Spleen (tissue), 7 donors: ENCODE results near the gene HADHB.

Source experiments
- POLR2A ChIP-seq, 3 donors: fragments of 450-650 bp; IDR thresholded peaks; one replicate each; pipeline ENCODE4 v1.5.1; 2017; ENCODE audit warnings: antibody characterized with exemption in 3 of 3, mild to moderate bottlenecking in 1 of 3
- POLR2AphosphoS5 ChIP-seq, 3 donors: sonication (generic); formaldehyde crosslinking; IDR thresholded peaks; one replicate each; pipeline ENCODE4 v1.5.1; 2017; ENCODE audit warnings: antibody characterized with exemption in 3 of 3
- TF ChIP-seq, protein P1 (sequence below), 11 experiments: fragments of 200-600 bp in 7 of 11; fragments of 450-650 bp in 4 of 11; sonication (generic) in 4 of 11; IDR thresholded peaks in 8 of 11; conservative IDR thresholded peaks in 3 of 11; 1 replicate in 7 of 11; 2 replicates in 4 of 11; pipeline versions ENCODE4 v1.4.0 to v1.8.0; 2016 to 2021; ENCODE audit warnings: antibody characterized with exemption in 11 of 11, inconsistent platforms in 4 of 11, mild to moderate bottlenecking in 1 of 11
- donor health status: DM: no; HTN: no; CAD: no; lungs with moderate emphysema.
- donor health status: DM: no; HTN: no; CAD: no.
- donor health status: DM: no; HTN: no; CAD: no.

GRCh38 chr2:26274058-26274613 lies 29.4 kb downstream of the HADHB start:
- TF ChIP-seq POLR2A (IDR thresholded peaks at IDR 0.05) (no peak), POLR2AphosphoS5 (IDR thresholded peaks at IDR 0.05) (peak in 1 of 3 donors; percentile 84)
- TF ChIP-seq, protein P1, sequence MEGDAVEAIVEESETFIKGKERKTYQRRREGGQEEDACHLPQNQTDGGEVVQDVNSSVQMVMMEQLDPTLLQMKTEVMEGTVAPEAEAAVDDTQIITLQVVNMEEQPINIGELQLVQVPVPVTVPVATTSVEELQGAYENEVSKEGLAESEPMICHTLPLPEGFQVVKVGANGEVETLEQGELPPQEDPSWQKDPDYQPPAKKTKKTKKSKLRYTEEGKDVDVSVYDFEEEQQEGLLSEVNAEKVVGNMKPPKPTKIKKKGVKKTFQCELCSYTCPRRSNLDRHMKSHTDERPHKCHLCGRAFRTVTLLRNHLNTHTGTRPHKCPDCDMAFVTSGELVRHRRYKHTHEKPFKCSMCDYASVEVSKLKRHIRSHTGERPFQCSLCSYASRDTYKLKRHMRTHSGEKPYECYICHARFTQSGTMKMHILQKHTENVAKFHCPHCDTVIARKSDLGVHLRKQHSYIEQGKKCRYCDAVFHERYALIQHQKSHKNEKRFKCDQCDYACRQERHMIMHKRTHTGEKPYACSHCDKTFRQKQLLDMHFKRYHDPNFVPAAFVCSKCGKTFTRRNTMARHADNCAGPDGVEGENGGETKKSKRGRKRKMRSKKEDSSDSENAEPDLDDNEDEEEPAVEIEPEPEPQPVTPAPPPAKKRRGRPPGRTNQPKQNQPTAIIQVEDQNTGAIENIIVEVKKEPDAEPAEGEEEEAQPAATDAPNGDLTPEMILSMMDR (IDR thresholded peaks at IDR 0.05 in 8 of 11, conservative IDR thresholded peaks at IDR 0.05 in 3 of 11) = no peak
